Trophoblast cell (in vitro differentiated cells and primary cell): ENCODE measurements around the gene EGFL7.

Experiments used
- DNase-seq, 2 donors: peaks; one replicate each; pipeline ENCODE4 v3.0.0-alpha.2; 2016
- H2AFZ ChIP-seq: 2 replicates; pipeline ENCODE4 v1.6.1; 2013; ENCODE audit warnings: low read length, moderate library complexity, mild to moderate bottlenecking; ENCODE audit not compliant: insufficient read depth, poor library complexity
- H2AK5ac ChIP-seq: 2 replicates; pipeline ENCODE4 v1.6.1; 2013; ENCODE audit warnings: mild to moderate bottlenecking, low read length
- H2BK120ac ChIP-seq: 2 replicates; pipeline ENCODE4 v1.6.1; 2013; ENCODE audit warnings: low read length, mild to moderate bottlenecking, moderate library complexity; ENCODE audit not compliant: insufficient read depth, poor library complexity
- H2BK12ac ChIP-seq: 2 replicates; pipeline ENCODE4 v1.6.1; 2013; ENCODE audit warnings: mild to moderate bottlenecking, low read length, moderate library complexity
- H2BK5ac ChIP-seq: 2 replicates; pipeline ENCODE4 v1.6.1; 2013; ENCODE audit warnings: low read length, low read depth, moderate library complexity, mild to moderate bottlenecking; ENCODE audit not compliant: poor library complexity
- H3K14ac ChIP-seq: 2 replicates; pipeline ENCODE4 v1.6.1; 2013; ENCODE audit warnings: mild to moderate bottlenecking, low read length
- H3K18ac ChIP-seq: 2 replicates; pipeline ENCODE4 v1.6.1; 2013; ENCODE audit warnings: mild to moderate bottlenecking, low read length
- H3K23ac ChIP-seq: 2 replicates; pipeline ENCODE4 v1.6.1; 2013; ENCODE audit warnings: low read length
- H3K27ac ChIP-seq: 2 replicates; pipeline ENCODE4 v1.5.1; 2013; ENCODE audit warnings: low read depth, mild to moderate bottlenecking, inconsistent platforms, low read length, moderate library complexity
- H3K27me3 ChIP-seq: 2 replicates; pipeline ENCODE4 v1.6.1; 2013; ENCODE audit warnings: inconsistent platforms, mild to moderate bottlenecking, low read length, moderate library complexity; ENCODE audit not compliant: insufficient read depth
- H3K36me3 ChIP-seq, 2 experiments: 1 replicate in 1 of 2; 2 replicates in 1 of 2; pipeline ENCODE4 v1.6.1; 2013; ENCODE audit warnings: low read length in 2 of 2, mild to moderate bottlenecking in 2 of 2, moderate library complexity in 1 of 2; ENCODE audit not compliant: insufficient read depth in 2 of 2, control insufficient read depth in 1 of 2
- H3K4ac ChIP-seq: 2 replicates; pipeline ENCODE4 v1.6.1; 2013; ENCODE audit warnings: low read depth, mild to moderate bottlenecking, low read length, moderate library complexity
- H3K4me1 ChIP-seq, 2 experiments: 1 replicate in 1 of 2; 2 replicates in 1 of 2; pipeline ENCODE4 v1.6.1; 2013; ENCODE audit warnings: low read length in 2 of 2, mild to moderate bottlenecking in 2 of 2, moderate library complexity in 1 of 2; ENCODE audit not compliant: insufficient read depth in 2 of 2, control insufficient read depth in 1 of 2
- H3K4me2 ChIP-seq: 2 replicates; pipeline ENCODE4 v1.6.1; 2013; ENCODE audit warnings: inconsistent platforms, mild to moderate bottlenecking, low read length, moderate library complexity
- H3K4me3 ChIP-seq: 2 replicates; pipeline ENCODE4 v1.5.1; 2013; ENCODE audit warnings: mild to moderate bottlenecking, low read depth, low read length, inconsistent platforms
- H3K79me1 ChIP-seq: one replicate; pipeline ENCODE4 v1.6.1; 2013; ENCODE audit warnings: low read length
- H3K79me2 ChIP-seq: 2 replicates; pipeline ENCODE4 v1.6.1; 2013; ENCODE audit warnings: low read length, mild to moderate bottlenecking; ENCODE audit not compliant: control insufficient read depth, insufficient read depth, poor library complexity
- H3K9ac ChIP-seq: 2 replicates; pipeline ENCODE4 v1.6.1; 2013; ENCODE audit warnings: mild to moderate bottlenecking, low read length
- H3K9me3 ChIP-seq: 2 replicates; pipeline ENCODE4 v1.6.1; 2013; ENCODE audit warnings: low read depth, mild to moderate bottlenecking, control low read depth, inconsistent platforms, low read length; ENCODE audit not compliant: insufficient read depth
- H4K12ac ChIP-seq: 2 replicates; pipeline ENCODE4 v1.6.1; 2013; ENCODE audit warnings: low read depth, mild to moderate bottlenecking, low read length, moderate library complexity
- H4K8ac ChIP-seq: 2 replicates; pipeline ENCODE4 v1.6.1; 2013; ENCODE audit warnings: low read depth, mild to moderate bottlenecking, low read length, moderate library complexity
- H4K91ac ChIP-seq: one replicate; pipeline ENCODE4 v1.6.1; 2013; ENCODE audit warnings: low read depth, mild to moderate bottlenecking, low read length, moderate library complexity
- WGBS: extraction: QIAGEN DNeasy Blood & Tissue Kit; methylation state at CpG from one replicate; pipeline ENCODE4 v1.1.7; 2013; ENCODE audit warnings: missing lambda C conversion rate; ENCODE audit not compliant: insufficient read length, insufficient coverage; ENCODE audit errors: extremely low coverage; 5-methylcytosine and 5-hydroxymethylcytosine counted together

Gene EGFL7

DNA sequence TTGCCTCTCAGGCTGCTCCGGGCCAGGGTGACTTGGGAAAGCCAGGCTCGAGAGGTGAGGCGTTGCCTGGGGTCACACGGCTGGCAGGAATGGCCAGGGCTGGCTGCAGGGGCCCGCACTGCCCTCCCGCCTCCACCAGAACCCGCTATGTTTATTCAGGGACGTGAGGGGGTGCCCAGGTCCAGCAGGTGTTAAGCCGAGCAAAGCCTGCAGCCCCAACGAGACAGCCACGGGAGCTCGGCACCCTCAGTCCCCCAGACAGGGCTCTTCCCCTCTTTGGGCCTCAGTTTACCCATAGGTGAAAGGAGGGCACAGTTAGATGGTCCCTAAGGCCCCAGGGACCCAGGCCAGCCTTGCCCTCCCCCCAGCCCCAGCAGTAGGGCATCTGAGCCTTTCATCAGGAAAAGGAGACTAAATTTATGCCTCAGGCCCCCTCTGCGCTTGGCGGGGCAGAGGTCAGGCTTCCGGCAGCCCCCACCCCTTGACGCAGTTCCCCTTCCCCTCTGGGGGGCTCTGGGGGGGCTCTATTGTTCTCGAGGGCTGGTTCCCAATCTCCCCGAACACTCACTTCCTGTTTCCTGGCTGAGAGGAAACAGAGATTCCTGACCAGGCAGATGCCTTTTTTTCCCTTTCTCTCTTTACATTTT, 7.1 kb upstream of the EGFL7 start:
- Histone ChIP-seq H3K4ac (no peak overlapping the region), H3K27ac (no peak overlapping the region), H2BK5ac (no peak overlapping the region), H3K4me2 (no peak overlapping the region), H3K79me1 (no peaks in the 10 kb centered on the region), H2AFZ (no peak overlapping the region), H3K36me3 (no peaks in the 10 kb centered on the region), H4K8ac (peak overlapping the region; percentile 39), H3K4me3 (no peak overlapping the region), H3K27me3 (no peaks in the 10 kb centered on the region), H3K18ac (peak overlapping the region; percentile 1), H4K12ac (peak overlapping the region; percentile 28), H2BK12ac (peak overlapping the region; percentile 6), H3K79me2 (no peaks in the 10 kb centered on the region), H4K91ac (peak overlapping the region; percentile 21), H3K9ac (no peak overlapping the region), H2BK120ac (no peak overlapping the region), H3K9me3 (peaks cover 2% of the 10 kb centered on the region), H2AK5ac (no peak overlapping the region), H3K4me1 (peaks cover 3 to 8% of the 10 kb centered on the region in 2 experiments), H3K14ac (peak overlapping the region; percentile 18), H3K23ac (no peak overlapping the region)
- no CpG with 5 or more reads among the region's 18 CpGs for WGBS
- DNase-seq, result no peak

- Histone ChIP-seq H3K23ac (no peak overlapping the region), H3K9me3 (peaks cover 2% of the 10 kb centered on the region), H2BK12ac (no peak overlapping the region), H2BK120ac (peak overlapping the region; percentile 15), H3K4me1 (peaks cover 3 to 8% of the 10 kb centered on the region in 2 experiments), H3K79me1 (no peaks in the 10 kb centered on the region), H4K12ac (peak overlapping the region; percentile 11), H3K4ac (no peak overlapping the region), H3K4me3 (no peak overlapping the region), H3K27me3 (no peaks in the 10 kb centered on the region), H2AFZ (no peak overlapping the region), H2AK5ac (no peak overlapping the region), H2BK5ac (no peak overlapping the region), H3K9ac (no peak overlapping the region), H3K79me2 (no peaks in the 10 kb centered on the region), H4K8ac (peak overlapping the region; percentile 74), H3K14ac (no peak overlapping the region), H3K18ac (no peak overlapping the region), H3K27ac (no peak overlapping the region), H4K91ac (peak overlapping the region; percentile 59), H3K36me3 (no peaks in the 10 kb centered on the region), H3K4me2 (no peak overlapping the region)
- DNase-seq, result no peak
- no CpG with 5 or more reads among the region's 11 CpGs for WGBS
Measured at GRCh38 chr9:136656183-136656738, 6.5 kb upstream of the EGFL7 start.

DNA sequence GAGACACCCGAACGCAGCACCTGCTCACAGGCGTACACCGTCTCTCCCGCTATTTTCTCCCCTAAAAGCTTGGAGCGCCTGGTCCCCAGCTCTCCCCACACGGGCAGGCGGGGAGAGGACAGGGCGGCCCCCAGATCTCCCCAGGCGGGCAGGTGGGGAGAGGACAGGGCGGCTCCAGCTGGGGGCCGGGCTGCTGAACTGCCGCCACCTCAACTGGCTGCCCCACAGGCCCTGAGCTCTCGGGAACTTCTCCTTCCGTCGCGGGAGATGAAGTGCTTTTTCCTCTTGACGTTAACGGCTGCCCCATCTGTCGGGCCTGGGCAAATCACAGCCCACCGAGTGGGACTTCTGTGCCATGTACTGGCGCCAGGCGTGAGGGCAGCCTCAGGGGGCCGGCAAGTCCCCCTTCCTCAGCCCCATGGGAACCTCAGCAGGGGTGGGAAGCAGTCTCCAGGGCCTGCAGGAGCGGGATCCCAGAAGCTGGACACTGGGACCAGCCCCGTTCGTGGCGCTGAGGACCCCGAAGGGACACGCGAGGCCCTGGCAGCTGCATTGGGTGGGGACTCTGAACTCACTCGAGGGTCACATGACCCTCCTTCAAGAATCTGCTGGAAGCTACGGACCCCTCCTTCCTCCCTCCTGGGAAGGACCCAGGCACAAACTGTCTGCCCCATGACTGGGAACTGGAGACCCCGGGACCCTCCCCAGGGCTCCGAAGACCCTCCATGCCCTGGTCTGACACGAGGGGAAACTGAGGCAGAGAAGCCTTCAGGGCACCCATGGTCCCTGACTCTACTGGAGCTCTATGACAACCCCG, 5.7 kb upstream of the EGFL7 start:
- H3K4me1 ChIP-seq, result peaks cover 3 to 8% of the 10 kb centered on the region in 2 experiments
- no peak overlapping the region for H3K14ac ChIP-seq
- H3K9ac ChIP-seq, result no peak overlapping the region
- WGBS, result no CpG with 5 or more reads among the region's 37 CpGs
- no peak overlapping the region for H4K12ac ChIP-seq
- no peak overlapping the region for H3K4ac ChIP-seq
- no peak overlapping the region for H4K8ac ChIP-seq
- no peak overlapping the region for H3K18ac ChIP-seq
- no peak overlapping the region for H2BK12ac ChIP-seq
- H2BK120ac ChIP-seq, result peak overlapping the region; percentile 15
- no peaks in the 10 kb centered on the region for H3K36me3 ChIP-seq
- H3K9me3 ChIP-seq, result peaks cover 2% of the 10 kb centered on the region
- no peaks in the 10 kb centered on the region for H3K79me2 ChIP-seq
- H2AFZ ChIP-seq, result no peak overlapping the region
- no peak overlapping the region for H3K4me3 ChIP-seq
- no peak overlapping the region for H2BK5ac ChIP-seq
- H3K23ac ChIP-seq, result no peak overlapping the region
- no peak overlapping the region for H2AK5ac ChIP-seq
- peak overlapping the region; percentile 5 for H4K91ac ChIP-seq
- DNase-seq, result no peak
- no peaks in the 10 kb centered on the region for H3K27me3 ChIP-seq
- H3K79me1 ChIP-seq, result no peaks in the 10 kb centered on the region
- no peak overlapping the region for H3K4me2 ChIP-seq
- H3K27ac ChIP-seq, result no peak overlapping the region

DNA sequence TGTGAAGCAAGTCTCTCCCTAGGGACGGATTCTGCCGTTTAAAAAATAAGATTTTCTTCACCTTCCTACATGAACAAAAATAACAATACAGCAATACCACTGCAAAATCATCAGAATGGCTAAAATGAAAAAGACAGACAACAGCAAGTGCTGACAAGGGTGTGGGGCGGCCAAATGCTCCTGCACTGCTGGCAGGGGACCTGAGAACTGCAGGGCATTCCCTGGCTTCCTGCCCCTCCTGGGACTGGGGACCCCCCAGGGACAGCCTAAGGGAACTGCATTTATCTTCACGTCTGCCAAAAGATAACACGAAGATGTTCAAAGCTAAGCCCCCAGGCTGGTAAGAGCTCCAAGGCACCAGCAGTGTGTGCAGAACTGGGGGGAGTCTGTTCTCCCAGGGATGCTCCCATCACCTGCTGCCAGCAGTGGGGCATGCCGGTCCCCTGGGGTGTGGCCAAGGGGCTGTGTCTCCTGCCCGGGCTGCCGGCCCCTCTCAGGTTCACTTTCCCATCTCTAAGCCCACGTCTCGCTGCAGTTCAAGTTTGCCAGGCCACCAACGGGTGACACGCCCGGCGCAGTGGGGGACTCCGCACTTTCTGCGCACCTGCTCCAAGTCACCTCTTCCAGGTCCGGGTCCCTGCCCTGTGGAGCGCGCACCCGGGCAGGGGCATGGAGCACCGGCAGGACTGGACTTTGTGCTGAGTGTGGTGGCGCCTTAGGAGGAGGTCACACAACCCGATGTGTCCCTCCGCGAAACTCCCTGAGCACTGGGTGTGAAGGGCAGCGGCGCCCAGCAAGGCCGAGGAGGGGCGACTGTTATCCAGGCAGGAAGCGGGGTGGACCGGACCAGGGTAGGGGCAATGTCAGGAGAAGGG, 4.5 kb upstream of the EGFL7 start:
- WGBS, result no CpG with 5 or more reads among the region's 31 CpGs
- Histone ChIP-seq H3K9ac (no peak overlapping the region), H2AFZ (no peak overlapping the region)

More for the DNA sequence above, 4.5 kb upstream of the EGFL7 start:
- Histone ChIP-seq H4K12ac (no peak overlapping the region), H3K79me1 (no peaks in the 10 kb centered on the region), H4K91ac (no peak overlapping the region), H3K4me2 (no peak overlapping the region), H3K79me2 (no peaks in the 10 kb centered on the region), H3K36me3 (no peaks in the 10 kb centered on the region), H3K27ac (no peak overlapping the region), H3K27me3 (no peaks in the 10 kb centered on the region), H2BK120ac (no peak overlapping the region), H3K23ac (no peak overlapping the region), H3K4me3 (no peak overlapping the region), H3K18ac (no peak overlapping the region), H4K8ac (no peak overlapping the region), H3K14ac (no peak overlapping the region), H2BK12ac (no peak overlapping the region), H3K4me1 (peaks cover 3 to 8% of the 10 kb centered on the region in 2 experiments), H2AK5ac (no peak overlapping the region), H3K4ac (no peak overlapping the region), H2BK5ac (no peak overlapping the region), H3K9me3 (peaks cover 2% of the 10 kb centered on the region)
- DNase-seq, result no peak
